Activated T-helper 17 cell treated with anti-CD3 and anti-CD28 coated beads, Interleukin-2, amount 50 U/mL, for 72 hours (primary cell): Measurements from ENCODE around the gene BTBD16. TPM values are rescaled to one million over a fixed set of nuclear protein-coding genes. Genes with fewer than 3 reads are reported as not detected.

Experiments used
- ATAC-seq: fragments of 150-1000 bp; cut with Tn5 transposase; replicated peaks from 2 replicates; pipeline ENCODE4 v1.10.0; 2021; ENCODE audit warnings: mild to moderate bottlenecking, moderate library complexity
- H3K27ac Mint-ChIP-seq: one replicate; pipeline ENCODE4 v1.8.0; 2022; ENCODE audit warnings: mixed read lengths
- H3K27me3 Mint-ChIP-seq: one replicate; pipeline ENCODE4 v1.8.0; 2022; ENCODE audit warnings: mixed read lengths
- H3K36me3 Mint-ChIP-seq: one replicate; pipeline ENCODE4 v1.8.0; 2022; ENCODE audit warnings: low read depth, mild to moderate bottlenecking, mixed read lengths
- H3K4me1 Mint-ChIP-seq: one replicate; pipeline ENCODE4 v1.8.0; 2022; ENCODE audit warnings: mixed read lengths
- H3K4me3 Mint-ChIP-seq: one replicate; pipeline ENCODE4 v1.8.0; 2022; ENCODE audit warnings: mild to moderate bottlenecking, mixed read lengths
- H3K9me3 Mint-ChIP-seq: one replicate; pipeline ENCODE4 v1.8.0; 2022; ENCODE audit warnings: mixed read lengths
- total RNA-seq, 2 donors: library from RNA; stranded (reverse); gene quantifications; one replicate each; pipeline ENCODE4 v1.2.3, GENCODE V29; 2022

Gene BTBD16
- total RNA-seq, 2 donors from 2014 or later: not detected

DNA sequence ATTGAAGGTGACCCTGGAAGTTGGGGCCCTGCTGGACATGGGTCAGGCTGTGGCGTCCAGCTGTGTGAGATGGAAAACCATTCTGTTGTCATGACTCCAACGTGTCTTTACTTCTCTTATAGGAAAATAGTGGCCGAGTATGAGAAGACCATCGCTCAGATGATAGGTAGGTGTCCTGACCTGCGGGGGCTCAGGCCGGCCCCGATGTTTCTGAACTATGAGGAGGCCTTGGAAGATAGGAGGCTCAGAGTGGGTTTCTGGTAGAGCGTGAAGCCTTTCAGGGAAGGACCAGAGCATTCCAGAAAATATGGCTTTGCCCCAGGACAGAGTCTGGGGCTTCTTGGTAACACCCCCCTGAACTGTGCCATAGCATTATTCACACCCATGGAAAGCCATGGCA lies 29.3 kb upstream of the BTBD16 start:
- Mint-ChIP-seq H3K4me3 (no peak overlapping the region), H3K27ac (no peak overlapping the region), H3K36me3 (no peaks in the 10 kb centered on the region), H3K27me3 (peaks cover 3% of the 10 kb centered on the region), H3K9me3 (no peaks in the 10 kb centered on the region), H3K4me1 (no peaks in the 10 kb centered on the region)
- ATAC-seq: no peak

DNA sequence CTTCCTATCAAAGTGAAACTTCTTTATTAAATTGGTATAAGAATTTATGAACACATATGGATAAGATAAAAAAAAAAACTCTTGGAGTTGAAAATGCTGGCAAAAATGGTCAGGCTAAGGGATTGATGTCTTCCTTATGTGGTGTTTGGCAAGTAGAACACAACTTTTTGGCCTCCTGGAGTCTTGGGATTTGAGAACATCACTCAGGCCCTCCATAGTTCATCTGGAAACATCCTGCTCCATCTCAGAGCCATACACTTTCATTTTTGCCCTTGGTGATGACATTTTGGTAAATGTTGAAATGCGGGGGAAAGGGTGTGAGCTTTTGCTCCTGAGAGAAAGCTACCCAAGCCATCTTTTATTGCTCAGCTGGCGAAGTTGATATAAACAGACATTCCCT lies 27.5 kb upstream of the BTBD16 start:
- Mint-ChIP-seq H3K27me3 (peaks cover 3% of the 10 kb centered on the region), H3K4me3 (no peak overlapping the region), H3K36me3 (no peaks in the 10 kb centered on the region), H3K27ac (no peak overlapping the region), H3K9me3 (no peaks in the 10 kb centered on the region), H3K4me1 (no peaks in the 10 kb centered on the region)
- no peak for ATAC-seq

DNA sequence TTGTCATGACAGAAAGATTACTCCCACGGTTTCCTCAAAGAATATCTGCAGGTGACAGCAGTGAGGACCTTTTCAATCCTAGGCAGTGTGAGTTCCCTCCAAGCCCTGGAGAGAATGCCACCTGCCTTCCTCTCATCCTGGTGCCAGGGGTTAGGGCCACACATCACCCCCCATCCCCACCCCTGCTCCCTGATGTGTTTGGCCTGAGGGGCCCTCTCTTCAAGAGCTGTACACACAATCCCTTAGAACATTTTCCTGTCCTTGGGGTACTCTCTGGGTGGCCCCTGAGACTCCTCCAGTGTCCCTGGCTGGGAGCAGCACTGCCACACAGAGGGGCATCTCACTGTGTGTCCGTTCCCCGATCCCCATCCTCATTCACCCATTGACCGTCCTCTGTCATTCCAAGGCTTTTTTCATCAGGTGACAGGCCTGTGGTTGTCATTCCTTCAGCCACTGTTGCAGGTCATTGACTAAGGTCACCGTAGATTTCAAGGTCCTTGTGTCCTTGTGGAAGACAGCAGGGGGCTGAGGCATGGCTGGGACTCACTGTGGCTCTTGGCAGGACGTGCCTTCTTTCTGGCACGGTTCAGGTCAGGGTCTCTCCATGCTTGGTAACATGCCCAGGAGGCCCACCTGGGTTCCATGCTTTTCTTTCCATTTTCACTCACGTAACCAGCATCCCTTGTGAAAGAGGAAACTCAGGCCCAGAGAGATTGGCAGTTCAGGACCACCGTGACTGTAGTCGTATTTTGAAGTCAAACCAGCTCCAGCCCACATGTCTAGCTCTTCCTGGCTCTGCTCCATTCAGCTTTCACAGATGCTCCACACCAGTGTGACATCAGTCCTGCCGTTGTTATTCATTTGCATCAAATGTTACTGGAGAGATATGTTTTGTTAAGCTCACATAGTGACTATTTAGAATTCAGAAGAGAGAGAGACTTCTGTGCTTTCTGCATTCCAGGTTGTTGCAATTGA lies 26.8 kb upstream of the BTBD16 start:
- peaks cover 8% of the 10 kb centered on the region for H3K27me3 Mint-ChIP-seq
- no peaks in the 10 kb centered on the region for H3K36me3 Mint-ChIP-seq
- no peaks in the 10 kb centered on the region for H3K4me1 Mint-ChIP-seq
- H3K4me3 Mint-ChIP-seq: no peak overlapping the region
- no peaks in the 10 kb centered on the region for H3K9me3 Mint-ChIP-seq
- no peak for ATAC-seq
- no peak overlapping the region for H3K27ac Mint-ChIP-seq

DNA sequence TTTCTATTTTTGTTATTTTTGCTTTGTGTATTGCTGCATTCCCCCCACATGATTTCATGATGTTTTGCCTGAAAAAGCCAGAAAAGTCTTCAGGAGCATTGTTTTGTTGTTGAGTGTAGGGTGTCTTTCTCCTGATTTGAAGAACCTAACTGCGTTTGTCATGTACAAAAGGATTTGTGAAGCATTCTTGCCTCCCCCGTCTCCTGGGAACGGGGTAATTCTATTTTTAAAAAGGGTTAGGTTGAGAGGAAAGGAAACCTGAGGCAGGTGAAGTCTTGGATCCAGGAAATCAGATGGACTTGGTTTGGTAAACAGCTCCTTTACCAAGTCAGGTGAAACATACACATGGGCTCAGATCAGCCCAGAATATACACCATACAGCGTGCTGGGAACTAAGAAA lies 26.0 kb upstream of the BTBD16 start:
- Mint-ChIP-seq H3K27ac (no peak overlapping the region), H3K4me3 (no peak overlapping the region), H3K36me3 (no peaks in the 10 kb centered on the region), H3K9me3 (no peaks in the 10 kb centered on the region), H3K27me3 (peaks cover 8% of the 10 kb centered on the region), H3K4me1 (no peaks in the 10 kb centered on the region)
- no peak for ATAC-seq

DNA sequence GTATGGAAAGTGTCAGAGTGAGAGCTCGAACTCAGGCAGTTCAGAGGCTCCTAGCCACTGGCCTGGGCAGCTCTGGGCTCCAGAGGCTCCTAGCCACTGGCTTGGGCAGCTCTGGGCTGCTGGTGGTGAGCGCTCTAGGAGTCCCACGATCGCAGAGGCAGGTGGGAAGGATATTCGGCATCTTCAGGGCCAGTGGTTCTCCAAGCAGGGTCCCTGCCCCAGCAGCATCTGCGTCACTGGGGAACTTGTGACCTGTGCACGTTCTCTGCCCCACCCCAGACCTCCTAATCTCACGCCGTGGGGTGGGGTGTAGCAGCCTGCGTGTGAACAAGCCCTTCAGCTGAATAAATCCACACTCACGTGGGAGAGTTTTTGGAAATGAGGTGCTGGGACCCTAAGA lies 25.2 kb upstream of the BTBD16 start:
- Mint-ChIP-seq H3K36me3 (no peaks in the 10 kb centered on the region), H3K4me1 (no peaks in the 10 kb centered on the region), H3K27me3 (peaks cover 5% of the 10 kb centered on the region), H3K9me3 (no peaks in the 10 kb centered on the region), H3K27ac (no peak overlapping the region), H3K4me3 (no peak overlapping the region)
- ATAC-seq: no peak

DNA sequence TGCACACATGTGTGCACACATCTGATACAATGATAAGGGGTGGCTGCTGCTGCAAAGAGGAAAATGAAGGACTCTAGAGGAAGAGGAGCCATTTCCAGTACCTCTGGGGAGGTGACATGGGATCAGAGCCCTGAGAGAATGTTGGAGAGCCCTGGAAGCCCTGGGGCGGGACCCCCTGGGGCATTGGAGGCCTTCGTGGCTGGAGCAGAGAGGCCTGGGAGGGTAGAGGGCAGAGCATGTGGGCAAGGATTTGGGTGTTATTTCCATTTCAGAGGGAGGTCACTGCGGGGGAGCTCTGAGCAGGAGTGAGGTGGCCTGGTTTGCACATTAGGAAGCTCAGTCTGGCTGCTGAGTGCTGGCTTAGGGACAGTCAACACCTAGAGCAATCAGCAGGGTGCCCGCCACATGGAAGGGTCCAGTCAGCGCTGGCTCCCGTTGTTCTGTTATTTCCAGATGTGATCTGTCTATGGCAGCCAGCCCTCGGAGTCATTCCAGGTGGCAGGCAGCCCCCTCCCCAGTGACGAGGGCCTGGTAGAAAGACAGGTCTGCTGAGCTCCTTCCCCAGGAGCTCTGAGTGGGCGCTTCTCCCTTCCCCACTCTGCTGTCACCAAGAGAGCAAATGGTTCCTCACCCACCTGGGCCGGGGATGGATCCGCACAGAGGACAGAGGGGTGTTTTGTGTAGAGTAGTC lies 24.1 kb upstream of the BTBD16 start:
- Mint-ChIP-seq H3K27ac (no peak overlapping the region), H3K4me3 (no peak overlapping the region), H3K4me1 (no peaks in the 10 kb centered on the region), H3K9me3 (no peaks in the 10 kb centered on the region), H3K36me3 (no peaks in the 10 kb centered on the region), H3K27me3 (peaks cover 4% of the 10 kb centered on the region)
- ATAC-seq: no peak

DNA sequence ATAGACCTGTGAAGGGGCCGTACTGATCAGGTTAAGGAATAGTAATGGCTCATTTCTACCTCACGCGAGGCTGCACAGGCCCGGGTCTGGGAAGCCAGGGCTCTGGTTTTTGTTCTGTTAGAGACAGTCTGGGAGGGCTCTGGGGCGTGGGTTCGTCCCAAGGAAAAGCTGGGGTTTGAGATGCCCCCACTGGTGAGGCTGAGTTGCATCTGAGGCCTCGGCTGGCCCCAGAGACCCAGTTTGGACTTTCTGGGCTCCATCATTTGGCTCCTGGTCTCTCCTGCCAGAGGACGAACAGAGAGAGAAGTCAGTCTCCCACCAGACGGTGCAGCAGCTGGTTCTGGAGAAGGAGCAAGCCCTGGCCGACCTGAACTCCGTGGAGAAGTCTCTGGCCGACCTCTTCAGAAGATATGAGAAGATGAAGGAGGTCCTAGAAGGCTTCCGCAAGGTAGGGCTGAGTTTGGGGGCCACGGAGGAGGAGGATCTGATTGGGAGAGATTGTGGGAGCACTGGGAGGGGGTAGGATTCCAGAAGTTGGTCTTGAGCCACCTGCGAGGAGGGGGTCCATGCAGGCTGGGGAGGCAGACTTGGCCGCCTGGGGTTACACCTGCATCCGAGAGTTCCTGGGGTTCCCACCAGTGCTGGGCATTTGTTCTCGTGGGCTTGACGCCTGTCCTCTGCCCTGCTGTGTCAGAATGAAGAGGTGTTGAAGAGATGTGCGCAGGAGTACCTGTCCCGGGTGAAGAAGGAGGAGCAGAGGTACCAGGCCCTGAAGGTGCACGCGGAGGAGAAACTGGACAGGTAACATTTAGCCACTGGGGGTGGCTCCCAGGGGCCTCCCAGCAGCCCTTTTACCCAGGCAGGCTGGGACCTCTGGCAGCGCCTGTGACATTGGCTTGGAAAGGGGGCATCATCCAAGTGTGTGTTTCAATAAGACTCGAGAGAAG lies 22.5 kb upstream of the BTBD16 start:
- Mint-ChIP-seq H3K27ac (no peak overlapping the region), H3K9me3 (no peaks in the 10 kb centered on the region), H3K36me3 (no peaks in the 10 kb centered on the region), H3K4me3 (no peak overlapping the region), H3K27me3 (peaks cover 8% of the 10 kb centered on the region), H3K4me1 (no peaks in the 10 kb centered on the region)
- no peak for ATAC-seq

DNA sequence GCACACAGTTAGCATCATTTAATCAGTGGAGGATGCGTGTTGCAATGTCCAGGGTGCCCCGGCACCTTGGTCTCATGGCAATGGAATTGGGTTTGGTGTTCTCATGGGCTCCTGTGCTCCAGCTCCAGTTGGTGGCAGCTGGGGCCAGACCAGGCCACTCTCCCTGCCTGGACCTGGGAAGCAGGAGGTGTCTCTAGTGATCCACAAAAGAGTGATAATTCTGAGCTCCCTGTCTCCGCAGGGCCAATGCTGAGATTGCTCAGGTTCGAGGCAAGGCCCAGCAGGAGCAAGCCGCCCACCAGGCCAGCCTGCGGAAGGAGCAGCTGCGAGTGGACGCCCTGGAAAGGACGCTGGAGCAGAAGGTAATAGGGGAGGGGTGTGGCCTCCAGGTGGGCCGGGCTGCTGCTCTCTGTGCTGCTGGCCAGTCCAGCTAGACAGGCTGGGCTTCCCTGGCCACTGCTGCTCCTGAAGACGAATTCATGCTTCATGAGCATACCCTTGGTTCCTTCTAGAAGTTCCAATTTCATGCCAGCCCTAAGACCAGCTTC lies 21.7 kb upstream of the BTBD16 start:
- Mint-ChIP-seq H3K36me3 (no peaks in the 10 kb centered on the region), H3K27ac (no peak overlapping the region), H3K9me3 (no peaks in the 10 kb centered on the region), H3K4me1 (no peaks in the 10 kb centered on the region), H3K27me3 (peaks cover 9% of the 10 kb centered on the region), H3K4me3 (no peak overlapping the region)
- ATAC-seq: no peak

DNA sequence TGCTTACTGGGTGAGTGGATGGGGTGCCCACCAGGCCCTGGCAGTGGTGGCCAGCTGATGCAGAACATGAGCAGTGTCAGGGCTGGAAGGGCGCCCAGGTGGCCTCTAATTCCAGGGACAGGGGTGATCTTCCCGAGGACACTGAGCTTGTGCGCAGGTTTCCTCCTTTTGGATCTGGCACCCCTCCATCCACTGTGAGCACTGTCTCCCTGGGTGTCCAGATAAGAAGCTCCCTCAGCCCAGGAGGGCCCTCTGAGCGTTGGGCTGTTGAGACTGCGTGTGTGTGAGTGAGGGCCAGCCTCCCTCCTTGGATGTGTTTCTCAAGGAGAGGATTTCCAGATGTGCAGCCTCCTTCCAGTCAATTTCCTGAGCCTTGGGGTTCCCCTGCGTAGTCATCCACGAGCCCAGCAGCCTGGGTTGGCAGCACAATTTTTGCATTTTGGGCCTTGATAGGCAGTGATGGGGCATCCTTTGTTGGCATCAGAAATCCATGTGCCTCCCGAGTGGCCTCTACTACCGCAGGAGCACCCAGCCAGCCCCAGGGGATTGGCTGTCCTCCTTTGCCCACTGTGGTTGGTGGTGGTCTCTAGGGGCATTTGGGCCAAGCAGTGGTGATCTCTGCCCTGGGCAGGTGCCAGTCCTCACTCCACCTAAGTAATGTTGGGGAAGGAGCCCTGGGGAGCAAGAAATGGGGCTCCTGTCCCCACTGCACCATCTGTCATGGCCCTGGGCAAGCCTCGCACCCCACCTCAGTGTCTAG lies 20.9 kb upstream of the BTBD16 start:
- H3K4me1 Mint-ChIP-seq: no peaks in the 10 kb centered on the region
- H3K27ac Mint-ChIP-seq: no peak overlapping the region
- no peak overlapping the region for H3K4me3 Mint-ChIP-seq
- no peaks in the 10 kb centered on the region for H3K9me3 Mint-ChIP-seq
- no peaks in the 10 kb centered on the region for H3K36me3 Mint-ChIP-seq
- no peak for ATAC-seq
- peaks cover 9% of the 10 kb centered on the region for H3K27me3 Mint-ChIP-seq

DNA sequence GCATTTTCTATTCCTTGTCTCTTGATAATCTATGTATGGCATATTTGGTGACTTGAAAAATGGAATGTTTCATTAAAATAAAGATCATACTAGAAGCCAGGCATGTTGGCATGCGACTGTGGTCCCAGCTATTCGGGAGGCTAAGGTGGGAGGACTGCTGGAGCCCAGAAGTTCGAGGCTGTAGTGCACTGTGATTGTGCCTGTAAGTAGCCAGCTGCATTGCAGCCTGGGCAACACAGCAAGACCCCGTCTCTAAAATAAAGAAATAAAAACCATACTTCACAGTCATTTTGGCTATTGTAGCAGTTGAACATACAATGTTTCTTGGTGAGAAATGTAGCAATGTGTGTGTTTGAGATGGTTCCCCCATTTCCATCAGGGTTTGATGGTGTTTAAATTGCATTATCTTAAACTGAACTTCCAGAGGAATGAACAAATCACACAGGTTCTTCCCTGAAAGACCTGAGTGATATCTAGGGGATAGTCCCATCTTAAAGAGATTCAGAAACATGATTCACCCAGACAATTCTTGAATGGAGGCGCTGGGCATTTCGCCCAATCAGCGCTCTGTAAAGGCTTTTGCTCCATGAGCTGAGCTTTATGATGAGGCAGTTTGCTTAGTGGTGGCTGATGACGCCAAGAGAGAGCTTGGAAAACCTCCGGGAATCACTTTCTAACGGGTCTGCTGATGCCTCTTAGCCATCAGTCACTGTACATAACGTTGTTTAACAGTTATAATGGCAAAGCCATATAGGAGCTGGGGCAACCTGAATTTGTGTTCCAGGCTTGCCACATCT lies 19.4 kb upstream of the BTBD16 start:
- Mint-ChIP-seq H3K27ac (no peak overlapping the region), H3K9me3 (no peaks in the 10 kb centered on the region), H3K4me3 (no peak overlapping the region), H3K36me3 (no peaks in the 10 kb centered on the region), H3K27me3 (peaks cover 14% of the 10 kb centered on the region), H3K4me1 (no peaks in the 10 kb centered on the region)
- ATAC-seq: no peak

DNA sequence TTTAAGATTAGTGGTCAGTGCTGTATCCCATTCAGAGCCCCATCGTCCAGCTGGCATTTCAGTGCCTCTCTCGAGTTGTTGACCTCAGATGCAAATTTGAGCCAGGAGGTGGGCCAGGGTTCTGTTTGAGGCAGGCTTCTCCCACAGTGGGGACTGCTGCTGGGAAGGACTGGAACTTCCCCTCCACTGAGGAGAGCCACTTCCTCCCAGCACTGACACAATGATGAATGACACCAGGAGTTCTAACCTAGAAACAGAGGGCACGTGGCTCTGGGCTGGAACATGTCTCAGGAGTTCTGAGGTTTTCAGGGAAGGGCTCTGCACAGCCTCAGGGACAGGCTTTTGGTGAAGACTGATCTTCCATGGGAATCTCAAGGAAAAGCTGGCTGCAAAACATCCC lies 18.3 kb upstream of the BTBD16 start:
- peaks cover 21% of the 10 kb centered on the region for H3K27me3 Mint-ChIP-seq
- no peak overlapping the region for H3K27ac Mint-ChIP-seq
- no peaks in the 10 kb centered on the region for H3K4me1 Mint-ChIP-seq
- no peak for ATAC-seq
- no peak overlapping the region for H3K4me3 Mint-ChIP-seq
- H3K36me3 Mint-ChIP-seq: no peaks in the 10 kb centered on the region
- H3K9me3 Mint-ChIP-seq: no peaks in the 10 kb centered on the region

DNA sequence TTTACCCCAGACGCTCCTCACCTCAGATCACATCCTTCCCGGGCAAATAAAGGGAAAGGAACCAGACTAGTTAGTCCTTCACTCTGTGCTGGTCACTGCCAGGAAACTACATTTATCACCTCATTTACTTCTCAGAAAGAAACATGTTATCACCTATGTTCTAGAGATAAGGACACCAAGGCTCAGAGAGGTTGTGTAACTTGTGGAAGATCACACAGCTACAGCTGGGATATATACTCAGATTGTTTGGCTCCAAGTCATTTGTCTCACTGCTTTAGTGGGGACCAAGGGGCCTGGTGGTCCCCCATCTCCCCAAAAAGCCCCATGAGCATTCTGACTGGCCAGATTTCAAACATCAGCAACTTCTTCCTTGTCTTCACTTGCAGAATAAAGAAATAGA lies 17.5 kb upstream of the BTBD16 start:
- Mint-ChIP-seq H3K4me3 (no peak overlapping the region), H3K4me1 (no peaks in the 10 kb centered on the region), H3K36me3 (no peaks in the 10 kb centered on the region), H3K9me3 (no peaks in the 10 kb centered on the region), H3K27ac (no peak overlapping the region), H3K27me3 (peaks cover 21% of the 10 kb centered on the region)
- ATAC-seq: no peak

DNA sequence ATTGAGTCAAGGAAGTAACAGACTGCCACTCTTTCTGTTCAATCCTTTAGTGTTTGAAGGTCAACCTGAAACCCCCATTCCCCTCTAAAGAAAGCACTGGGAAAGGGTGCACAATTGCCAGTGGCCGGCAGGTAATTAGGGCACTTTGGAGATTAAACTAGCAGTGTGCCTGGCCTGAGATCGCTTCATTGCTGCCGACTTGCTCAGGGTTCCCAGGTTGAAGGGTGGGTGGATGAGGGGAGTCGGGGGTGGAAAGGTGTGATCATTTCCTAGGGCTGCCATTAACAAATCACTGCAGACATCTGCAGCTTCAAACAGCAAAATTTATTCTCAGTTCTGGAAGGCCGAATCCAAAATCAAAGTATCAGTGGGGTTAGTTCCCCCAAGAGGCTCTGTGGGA lies 16.3 kb upstream of the BTBD16 start:
- Mint-ChIP-seq H3K9me3 (no peaks in the 10 kb centered on the region), H3K27me3 (peaks cover 23% of the 10 kb centered on the region), H3K36me3 (no peaks in the 10 kb centered on the region), H3K4me1 (no peaks in the 10 kb centered on the region), H3K4me3 (no peak overlapping the region), H3K27ac (no peak overlapping the region)
- no peak for ATAC-seq
